Measurements from ENCODE around the gene DYRK2. TPM values are rescaled to one million over a fixed set of nuclear protein-coding genes. Genes with fewer than 3 reads are reported as not detected.

DYRK2 gene
- 69.3 TPM for total RNA-seq

GRCh38 chr12:67648521-67649260 lies at the start of gene DYRK2:
Gene DYRK2 (plus strand): TSS chr12:67648745. CDS start chr12:67649134, 389 bp downstream.

